GM21360 (cell line): ENCODE data around the gene CACNA2D4.

Source experiments
- ATAC-seq: cut with Tn5 transposase; IDR thresholded peaks from one replicate; pipeline ENCODE4 v1.9.1; 2021; ENCODE audit warnings: mild to moderate bottlenecking, moderate library complexity; ENCODE audit not compliant: unreplicated experiment

CACNA2D4 gene

GRCh38 chr12:1873531-1874510 is 44.6 kb downstream of the CACNA2D4 start:
- ATAC-seq = no peak

DNA sequence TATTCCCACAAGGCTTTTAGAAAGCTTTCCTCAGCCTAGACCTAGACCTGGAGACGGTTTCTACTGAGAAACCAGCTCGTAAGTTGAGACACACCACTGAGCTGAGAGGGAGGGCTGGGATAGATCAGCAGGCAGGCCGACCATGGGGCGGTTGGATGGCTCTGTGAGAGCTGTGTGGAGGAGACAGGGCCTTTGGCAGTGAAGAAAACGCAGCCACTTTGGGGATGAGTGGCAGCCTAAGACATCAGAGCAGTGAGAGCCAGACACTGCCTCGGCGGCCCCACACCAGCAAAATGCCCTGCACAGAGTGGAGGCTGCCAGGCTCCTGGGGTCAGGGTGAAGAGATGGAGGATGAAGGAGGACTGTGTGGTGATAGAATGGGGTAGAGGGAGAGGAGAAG is 46.0 kb downstream of the CACNA2D4 start:
- ATAC-seq = no peak

DNA sequence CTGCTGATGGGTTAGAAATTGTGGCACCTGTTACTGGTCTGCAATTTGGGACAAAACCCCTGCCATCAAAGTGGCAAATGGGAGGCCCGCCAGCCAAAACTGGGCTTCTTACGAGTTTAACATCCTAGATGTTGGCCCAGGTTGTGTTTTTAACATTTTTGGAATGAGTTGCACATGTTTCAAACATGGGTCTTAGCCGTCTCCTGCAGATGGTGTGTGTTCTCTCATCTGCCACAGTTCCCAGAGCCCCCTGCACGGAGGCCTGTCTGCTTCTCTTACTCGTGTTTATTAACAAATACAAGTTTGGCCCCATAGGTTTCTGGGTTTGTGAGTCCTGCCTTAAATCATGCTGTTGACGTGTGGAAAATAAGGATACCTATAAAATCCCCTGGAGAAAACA is 46.5 kb downstream of the CACNA2D4 start:
- ATAC-seq = no peak

GRCh38 chr12:1870998-1871917 is 47.2 kb downstream of the CACNA2D4 start:
- no peak for ATAC-seq

DNA sequence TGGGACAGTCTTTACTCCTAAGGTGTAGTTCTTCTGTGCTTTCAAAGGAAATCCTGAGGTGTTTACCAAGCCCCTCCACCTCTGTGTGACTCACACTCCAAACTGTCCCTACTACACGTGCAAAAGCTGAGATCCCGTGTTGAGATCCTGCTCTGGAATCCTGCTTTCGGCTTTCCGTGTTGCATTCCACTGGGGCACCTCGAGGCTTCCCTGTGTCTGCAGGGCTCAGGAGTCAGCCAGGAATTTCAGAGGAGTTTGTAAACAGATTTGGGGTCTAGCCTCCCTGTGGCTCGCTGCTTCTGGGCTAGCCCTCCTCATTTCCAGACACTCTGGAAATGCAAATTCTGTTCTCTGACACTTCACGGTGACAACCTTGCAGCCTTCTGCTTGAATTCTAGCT is 48.4 kb downstream of the CACNA2D4 start:
- ATAC-seq = no peak

DNA sequence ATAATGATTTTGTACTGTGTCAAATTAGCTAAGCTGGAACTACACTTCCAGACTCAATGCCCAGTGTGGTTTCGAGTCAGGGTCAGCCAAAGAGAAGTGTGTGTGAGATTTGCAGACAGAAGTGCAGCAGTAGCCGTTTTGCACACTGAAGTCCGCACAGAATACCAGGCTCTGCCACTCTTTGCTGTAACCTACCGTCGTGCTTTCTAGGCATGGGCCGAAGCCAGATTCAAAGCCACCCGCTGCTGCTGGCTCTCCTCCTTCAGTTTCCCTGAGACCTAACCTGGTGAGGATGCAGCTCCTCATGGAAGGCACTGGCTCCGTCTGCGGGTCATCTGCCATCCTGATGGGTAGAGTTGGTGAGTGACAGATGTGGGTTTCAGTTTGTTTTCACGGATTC is 49.3 kb downstream of the CACNA2D4 start:
- no peak for ATAC-seq

GRCh38 chr12:1865284-1865866 is 53.1 kb downstream of the CACNA2D4 start:
- ATAC-seq = no peak

GRCh38 chr12:1864867-1865266 is 53.6 kb downstream of the CACNA2D4 start:
- no peak for ATAC-seq

DNA sequence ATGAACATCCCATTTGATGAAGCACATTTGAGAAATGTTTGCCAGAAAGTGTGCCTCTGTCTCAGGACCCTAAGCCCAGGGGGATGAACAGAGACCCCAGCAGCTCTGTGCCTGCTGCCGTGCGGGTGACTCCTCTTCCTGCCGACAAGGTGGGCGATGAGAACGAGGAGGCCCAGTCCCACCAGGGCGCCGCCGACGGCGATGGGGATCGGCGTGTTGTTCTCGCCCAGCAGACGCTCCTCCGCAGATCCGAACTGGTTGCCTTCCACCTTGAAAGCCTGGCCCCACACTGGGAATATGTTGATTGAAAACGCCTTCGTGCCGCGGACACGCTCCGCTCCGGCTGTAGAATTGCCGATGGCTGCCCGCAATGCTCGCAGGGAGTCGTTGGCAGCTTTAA is 54.0 kb downstream of the CACNA2D4 start:
- no peak for ATAC-seq

GRCh38 chr12:1863823-1864222 is 54.6 kb downstream of the CACNA2D4 start:
- no peak for ATAC-seq

GRCh38 chr12:1862973-1863372 is 55.5 kb downstream of the CACNA2D4 start:
- ATAC-seq = no peak

DNA sequence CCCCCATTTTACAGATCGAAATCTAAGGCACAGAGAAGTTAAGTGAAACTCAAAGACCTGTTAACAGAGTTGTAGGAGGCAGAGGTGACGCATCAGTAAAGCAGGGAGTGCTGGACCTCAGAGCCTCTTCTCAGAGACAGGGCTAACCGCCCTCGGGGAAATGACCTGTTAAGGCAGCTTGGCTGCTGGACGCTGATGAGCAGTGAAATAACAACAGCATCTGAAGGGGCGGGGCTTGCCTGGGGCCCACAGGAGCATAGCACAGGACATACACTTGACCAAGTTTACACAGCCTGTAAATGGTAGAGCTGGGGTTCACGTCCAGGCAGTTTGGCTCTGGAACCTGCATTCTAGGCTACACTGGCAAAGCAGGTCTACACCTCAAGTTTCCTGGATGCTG is 58.8 kb downstream of the CACNA2D4 start:
- ATAC-seq = no peak

DNA sequence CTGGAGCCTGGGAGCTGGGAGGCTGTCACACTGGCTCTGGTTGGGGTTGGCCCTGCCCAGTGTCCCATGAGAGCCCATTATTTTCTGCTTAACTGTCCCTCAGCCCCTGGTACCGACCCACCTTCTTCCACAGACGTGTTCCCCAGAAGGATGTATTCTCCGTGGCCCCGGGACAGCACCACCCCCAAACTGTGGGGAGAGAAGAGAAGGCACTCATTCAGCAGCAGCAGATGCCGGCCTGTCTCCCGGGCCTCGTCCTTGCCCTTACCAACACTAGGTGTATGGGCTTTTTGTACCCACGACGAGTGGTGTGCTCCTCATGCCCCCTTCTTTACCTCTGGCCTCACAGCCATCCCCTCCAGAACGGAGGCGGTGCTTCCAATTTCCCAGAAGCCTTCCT is 60.0 kb downstream of the CACNA2D4 start:
- ATAC-seq = no peak

DNA sequence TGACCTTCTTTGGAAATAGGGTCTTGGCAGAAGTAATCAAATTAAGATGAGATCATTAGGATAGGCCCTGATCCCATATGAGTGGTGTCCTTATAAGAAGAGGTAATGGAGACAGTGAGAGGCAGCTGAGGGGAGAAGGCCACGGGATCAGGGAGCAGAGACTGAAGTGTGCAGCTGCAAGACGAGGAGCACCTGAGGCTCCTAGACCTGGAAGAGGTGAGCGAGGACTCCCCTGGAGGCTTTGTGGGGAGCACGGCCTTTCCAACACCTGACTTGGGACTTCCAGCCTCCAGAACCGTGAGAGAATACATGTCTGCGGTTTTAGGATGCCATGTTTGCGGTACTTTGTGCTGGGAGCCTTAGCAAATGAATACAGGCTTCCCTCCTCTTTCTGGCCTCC is 60.6 kb downstream of the CACNA2D4 start:
- ATAC-seq = no peak

DNA sequence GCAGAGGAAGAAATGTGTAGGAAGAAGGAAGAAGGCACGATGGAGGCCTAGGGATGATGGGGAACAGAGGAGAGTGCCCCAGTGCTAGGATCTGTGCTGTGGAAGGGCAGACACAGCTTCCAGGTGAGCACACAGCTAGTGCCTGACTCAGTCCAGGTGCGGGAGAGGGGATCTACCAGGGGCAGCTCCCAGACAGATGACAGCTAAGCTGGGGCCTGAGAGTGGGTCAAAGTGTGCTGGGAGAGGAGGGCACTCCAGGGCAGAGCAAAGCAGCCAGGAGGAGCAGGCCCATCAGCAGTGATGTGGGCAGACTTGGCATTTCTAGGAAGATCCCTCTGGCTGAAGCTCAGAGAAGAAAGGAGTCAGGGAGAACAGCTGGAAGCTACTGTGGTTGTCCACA is 61.4 kb downstream of the CACNA2D4 start:
- no peak for ATAC-seq

DNA sequence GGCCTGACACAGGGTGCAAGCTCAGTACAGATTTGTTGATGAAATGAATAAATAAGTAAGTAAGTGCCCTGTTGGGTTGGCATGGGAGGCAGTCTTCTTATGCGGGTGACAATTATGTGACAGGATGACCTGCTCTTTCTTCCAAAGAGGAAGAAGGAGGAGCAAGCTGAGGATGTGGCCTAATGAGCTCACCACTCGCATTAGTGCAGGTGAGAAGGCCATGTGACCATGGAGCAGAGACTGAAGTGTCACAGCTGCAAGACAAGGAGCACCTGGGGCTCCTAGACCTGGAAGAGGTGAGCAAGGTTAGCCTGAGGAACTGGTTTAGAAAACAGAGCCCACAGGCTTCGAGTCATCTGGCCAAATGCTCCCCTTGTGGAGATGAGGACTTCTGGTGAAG is 63.2 kb downstream of the CACNA2D4 start:
- ATAC-seq = no peak

DNA sequence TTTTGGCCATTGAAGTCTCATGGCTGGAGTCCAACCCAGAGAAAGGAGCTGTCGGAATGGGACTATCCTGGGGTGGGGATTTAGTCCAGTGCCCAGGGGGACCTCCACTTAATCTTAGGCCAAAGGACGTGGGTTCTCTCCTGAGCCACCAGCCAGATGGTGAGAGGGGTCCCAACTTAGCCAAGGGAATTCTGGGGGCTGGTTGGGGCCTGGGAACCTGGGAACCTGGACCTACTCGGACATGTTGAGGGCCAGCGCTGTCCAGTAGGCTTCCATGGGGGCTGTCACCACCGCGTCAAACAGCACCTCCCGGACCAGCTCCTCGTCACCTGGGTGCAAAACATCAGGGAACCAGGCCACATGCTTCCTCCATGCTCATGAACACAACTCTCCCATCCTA is 64.7 kb downstream of the CACNA2D4 start:
- no peak for ATAC-seq

GRCh38 chr12:1852076-1852475 is 66.4 kb downstream of the CACNA2D4 start:
- ATAC-seq = no peak

DNA sequence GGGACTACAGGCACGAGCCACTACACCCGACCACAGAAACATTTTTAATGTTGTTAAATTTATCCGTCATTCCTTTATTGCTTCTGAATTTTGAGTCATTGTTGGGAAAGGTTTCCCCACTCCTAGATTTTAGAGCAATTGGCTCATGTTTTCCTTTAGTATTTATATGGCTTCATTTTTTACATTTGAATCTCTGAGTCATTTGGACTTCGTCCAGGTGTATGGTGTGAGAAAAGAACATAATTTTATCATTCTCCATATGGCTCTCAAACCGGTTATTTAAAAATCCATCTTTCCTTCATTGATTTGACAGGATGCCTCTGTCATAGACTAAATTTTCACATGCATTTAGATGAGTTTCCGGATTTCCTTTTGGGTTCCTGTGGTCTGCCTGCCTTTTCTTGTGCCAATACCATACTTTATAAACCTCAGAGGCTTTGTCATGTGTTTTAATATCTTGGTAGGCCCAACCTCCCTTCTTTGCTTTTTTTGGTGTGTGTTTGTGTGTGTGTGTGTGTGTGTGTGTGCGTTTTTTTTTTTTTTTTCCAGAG is 67.2 kb downstream of the CACNA2D4 start:
- no peak for ATAC-seq

DNA sequence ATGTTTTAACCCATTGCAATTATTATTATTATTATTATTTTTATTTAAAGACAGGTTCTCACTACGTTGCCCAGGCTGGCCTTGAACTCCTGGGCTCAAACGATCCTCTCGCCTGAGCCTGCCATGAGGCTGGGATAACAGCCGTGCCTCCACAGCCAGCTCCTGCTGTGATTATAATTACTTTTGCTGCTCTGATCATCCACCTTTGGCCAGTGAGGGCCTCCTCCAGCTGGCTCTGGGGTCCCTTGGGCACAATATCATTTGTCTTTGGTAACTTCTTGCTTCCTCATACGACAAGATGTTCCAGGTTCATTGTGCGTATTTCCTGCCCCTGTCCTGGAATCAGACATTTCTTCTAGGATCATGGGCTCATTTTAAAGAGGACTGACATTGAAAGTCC is 69.7 kb downstream of the CACNA2D4 start:
- no peak for ATAC-seq

- ATAC-seq = no peak
Observed at GRCh38 chr12:1848146-1848545, 70.3 kb downstream of the CACNA2D4 start.
